K562 (cell line): Measurements from ENCODE around the gene KCNQ4. TPM values are rescaled to one million over a fixed set of nuclear protein-coding genes. Genes with fewer than 3 reads are reported as not detected.

ENCODE experiments used
- ATF1 ChIP-seq, 2 experiments: fragments of 450-650 bp in 1 of 2; IDR thresholded peaks; 2 replicates each; pipeline ENCODE4 v1.6.1; 2016; ENCODE audit warnings: missing compliant biosample characterization in 1 of 2, missing genetic modification characterization in 1 of 2
- BRF1 ChIP-seq: IDR thresholded peaks from 3 replicates; pipeline ENCODE4 v1.6.1; 2011; ENCODE audit warnings: borderline replicate concordance, mild to moderate bottlenecking; ENCODE audit not compliant: insufficient read length; ENCODE audit errors: extremely low read depth
- CAMTA2 ChIP-seq: fragments of 250-450 bp; sonication (Bioruptor Pico); conservative IDR thresholded peaks from 2 replicates; pipeline ENCODE4 v1.5.1; 2022
- CBFA2T2 ChIP-seq: fragments of 450-650 bp; conservative IDR thresholded peaks from 2 replicates; pipeline ENCODE4 v1.6.1; 2017; ENCODE audit warnings: mild to moderate bottlenecking
- GTF2E2 ChIP-seq: fragments of 200-800 bp; sonication (Bioruptor generic); IDR thresholded peaks from 2 replicates; pipeline ENCODE4 v1.6.1; 2016; ENCODE audit warnings: missing genetic modification characterization, missing compliant biosample characterization
- HIVEP1 ChIP-seq: fragments of 250-450 bp; sonication (Bioruptor Pico); IDR thresholded peaks from 2 replicates; pipeline ENCODE4 v1.4.0; 2020; ENCODE audit warnings: mild to moderate bottlenecking
- MCM5 ChIP-seq: fragments of 450-650 bp; IDR thresholded peaks from 2 replicates; pipeline ENCODE4 v1.6.1; 2016; ENCODE audit warnings: low read depth
- MYC ChIP-seq, 2 experiments: fragments of 250-450 bp in 1 of 2; sonication (Bioruptor Pico) in 1 of 2; IDR thresholded peaks; 2 replicates each; pipeline versions ENCODE4 v1.5.1 to v1.6.1; 2012 to 2021; ENCODE audit warnings: low read depth in 2 of 2, borderline replicate concordance in 1 of 2, improper control_type of control experiment in 1 of 2, low read length in 1 of 2, mild to moderate bottlenecking in 1 of 2, moderate library complexity in 1 of 2
- NCOA2 ChIP-seq, 2 experiments: fragments of 450-650 bp; IDR thresholded peaks; 2 replicates each; pipeline ENCODE4 v1.6.1; 2018; ENCODE audit warnings: mild to moderate bottlenecking in 2 of 2, moderate library complexity in 1 of 2; ENCODE audit not compliant: partially characterized antibody in 2 of 2
- NCOR1 ChIP-seq: fragments of 450-650 bp; IDR thresholded peaks from 2 replicates; pipeline ENCODE4 v1.6.1; 2016; ENCODE audit warnings: mild to moderate bottlenecking, moderate library complexity
- NFE2 ChIP-seq: IDR thresholded peaks from 2 replicates; pipeline ENCODE4 v1.6.1; 2014; ENCODE audit warnings: antibody characterized with exemption, low read depth
- POLR2AphosphoS5 ChIP-seq: IDR thresholded peaks from 2 replicates; pipeline ENCODE4 v1.6.1; 2011; ENCODE audit warnings: mild to moderate bottlenecking, low read depth, low read length, moderate library complexity; ENCODE audit not compliant: control insufficient read depth, insufficient read depth
- POLR3A ChIP-seq: IDR thresholded peaks from 2 replicates; pipeline ENCODE4 v1.6.1; 2011; ENCODE audit warnings: borderline replicate concordance, mild to moderate bottlenecking, moderate library complexity; ENCODE audit not compliant: insufficient read length, insufficient read depth; ENCODE audit errors: extremely low read depth
- SMAD1 ChIP-seq: fragments of 150-350 bp; IDR thresholded peaks from 2 replicates; pipeline ENCODE4 v1.6.1; 2014; ENCODE audit warnings: low read length, low read depth; ENCODE audit not compliant: partially characterized antibody
- SMAD4 ChIP-seq: fragments of 250-450 bp; sonication (Bioruptor Pico); conservative IDR thresholded peaks from 2 replicates; pipeline ENCODE4 v1.8.0; 2021; ENCODE audit warnings: inconsistent platforms, mild to moderate bottlenecking, moderate library complexity
- TCFL5 ChIP-seq: fragments of 250-450 bp; sonication (Bioruptor Pico); conservative IDR thresholded peaks from 2 replicates; pipeline ENCODE4 v1.6.1; 2021; ENCODE audit warnings: mild to moderate bottlenecking, moderate library complexity, matching md5 sums
- TEAD2 ChIP-seq: fragments of 450-650 bp; IDR thresholded peaks from 2 replicates; pipeline ENCODE4 v1.6.1; 2016; ENCODE audit warnings: missing genetic modification characterization, control low read depth, missing compliant biosample characterization
- ZNF165 ChIP-seq: fragments of 250-450 bp; sonication (Bioruptor Pico); IDR thresholded peaks from 2 replicates; pipeline ENCODE4 v1.4.0; 2020; ENCODE audit warnings: borderline replicate concordance
- ZNF239 ChIP-seq: fragments of 250-450 bp; sonication (Bioruptor Pico); IDR thresholded peaks from 2 replicates; pipeline ENCODE4 v1.4.0; 2020; ENCODE audit warnings: mild to moderate bottlenecking
- ZNF311 ChIP-seq: fragments of 250-450 bp; sonication (Bioruptor Pico); IDR thresholded peaks from 2 replicates; pipeline ENCODE4 v1.4.0; 2020; ENCODE audit warnings: mild to moderate bottlenecking, moderate library complexity
- polyA plus RNA-seq, 8 experiments: library from polyadenylated mRNA; depleted of rRNA in 4 of 8; stranded (reverse) in 5 of 8; unstranded in 3 of 8; fragments of >200 nt; fragmentation: Nextera tagmentation in 2 of 8; fragmentation: Illumina TruSeq in 1 of 8; extraction: Ambion mirVana in 2 of 8; extraction: Trizol in 1 of 8; gene quantifications; 2 replicates each; pipeline versions ENCODE4 v1.2.1 to v1.2.3, GENCODE V29; 2011 to 2014; ENCODE audit warnings: inconsistent platforms in 1 of 8, missing spikeins in 1 of 8
- total RNA-seq, 7 experiments: library from RNA; depleted of rRNA in 6 of 7; stranded (reverse); fragments of >200 nt in 6 of 7; fragmentation: Illumina TruSeq in 2 of 7; extraction: Trizol in 2 of 7; gene quantifications; 2 replicates each; pipeline versions ENCODE4 v1.2.1 to v1.2.3, GENCODE V29; 2011 to 2021; ENCODE audit warnings: low replicate concordance in 1 of 7
- TF ChIP-seq, protein P1 (sequence below): sonication (generic); formaldehyde crosslinking; IDR thresholded peaks from 2 replicates; pipeline ENCODE4 v1.8.0; 2023; ENCODE audit warnings: mild to moderate bottlenecking, missing genetic modification reagents
- TF ChIP-seq, protein P2 (sequence below), 3 experiments: fragments of 200-800 bp in 1 of 3; sonication (Bioruptor generic) in 1 of 3; sonication (generic) in 1 of 3; formaldehyde crosslinking in 1 of 3; IDR thresholded peaks; 2 replicates each; pipeline versions ENCODE4 v1.6.1 to v1.8.0; 2016 to 2022; ENCODE audit warnings: mild to moderate bottlenecking in 2 of 3, missing compliant biosample characterization in 2 of 3, missing genetic modification characterization in 2 of 3, missing genetic modification reagents in 1 of 3
- TF ChIP-seq, protein P3 (sequence below): fragments of 450-650 bp; IDR thresholded peaks from 2 replicates; pipeline ENCODE4 v1.6.1; 2016; ENCODE audit warnings: low read depth, mild to moderate bottlenecking, moderate library complexity
- TF ChIP-seq, protein P4 (sequence below): sonication (generic); formaldehyde crosslinking; IDR thresholded peaks from 2 replicates; pipeline ENCODE4 v1.5.0; 2020; ENCODE audit warnings: missing genetic modification reagents

The KCNQ4 gene
- total and polyA plus RNA-seq, 9 of the 15 experiments (the other 6 are each of a cell fraction or from before 2014, with no cell fraction given) = 0.07 to 4.1 (median 0.79) TPM

DNA sequence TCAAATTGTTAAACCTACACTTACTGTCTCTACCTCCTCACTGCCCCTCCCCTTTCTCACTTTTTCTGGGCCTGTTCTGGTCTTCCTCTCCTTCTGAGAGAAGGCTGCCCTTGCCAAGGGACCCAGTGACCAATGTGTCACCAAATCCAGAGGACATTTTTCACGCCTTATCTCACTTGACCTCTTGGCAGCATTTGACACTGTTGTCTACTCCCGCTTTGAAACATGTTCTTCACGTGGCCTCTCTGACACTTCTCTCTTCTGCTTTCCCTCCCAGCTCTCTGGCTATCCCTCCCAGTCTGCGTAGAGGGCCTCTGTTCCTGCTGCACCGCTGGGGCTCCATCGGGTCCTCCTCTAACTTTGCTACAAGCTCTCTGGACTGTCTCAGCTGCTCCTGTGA lies 25.3 kb downstream of the KCNQ4 start (continued):
- TF ChIP-seq, protein P1, sequence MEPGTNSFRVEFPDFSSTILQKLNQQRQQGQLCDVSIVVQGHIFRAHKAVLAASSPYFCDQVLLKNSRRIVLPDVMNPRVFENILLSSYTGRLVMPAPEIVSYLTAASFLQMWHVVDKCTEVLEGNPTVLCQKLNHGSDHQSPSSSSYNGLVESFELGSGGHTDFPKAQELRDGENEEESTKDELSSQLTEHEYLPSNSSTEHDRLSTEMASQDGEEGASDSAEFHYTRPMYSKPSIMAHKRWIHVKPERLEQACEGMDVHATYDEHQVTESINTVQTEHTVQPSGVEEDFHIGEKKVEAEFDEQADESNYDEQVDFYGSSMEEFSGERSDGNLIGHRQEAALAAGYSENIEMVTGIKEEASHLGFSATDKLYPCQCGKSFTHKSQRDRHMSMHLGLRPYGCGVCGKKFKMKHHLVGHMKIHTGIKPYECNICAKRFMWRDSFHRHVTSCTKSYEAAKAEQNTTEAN = no peak
- TF ChIP-seq HIVEP1 = no peak
- peak; percentile 51 for TF ChIP-seq MYC (IDR thresholded peaks at IDR 0.05; ENCODE audit: low read depth, low read length)
- TF ChIP-seq MYC (CRISPR knock-in tag; IDR thresholded peaks at IDR 0.05; ENCODE audit: borderline replicate concordance, low read depth) = no peak
- TF ChIP-seq POLR3A = no peak
- peak; percentile 65; the same call in 1 of the 2 replicates for TF ChIP-seq SMAD4 (CRISPR knock-in tag)
- TF ChIP-seq CAMTA2 (CRISPR knock-in tag) = no peak
- no peak for TF ChIP-seq POLR2AphosphoS5
- TF ChIP-seq NCOA2 (IDR thresholded peaks at IDR 0.05; ENCODE audit: partially characterized antibody in 2 of 2) = no peak
- TF ChIP-seq NFE2 = no peak
- TF ChIP-seq BRF1 = no peak
- TF ChIP-seq, protein P2, sequence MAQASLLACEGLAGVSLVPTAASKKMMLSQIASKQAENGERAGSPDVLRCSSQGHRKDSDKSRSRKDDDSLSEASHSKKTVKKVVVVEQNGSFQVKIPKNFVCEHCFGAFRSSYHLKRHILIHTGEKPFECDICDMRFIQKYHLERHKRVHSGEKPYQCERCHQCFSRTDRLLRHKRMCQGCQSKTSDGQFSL (CRISPR knock-in tag; IDR thresholded peaks at IDR 0.05) = no peak
- TF ChIP-seq, protein P2 (tag; IDR thresholded peaks at IDR 0.05) = no peak
- TF ChIP-seq NCOR1 = no peak
- no peak for TF ChIP-seq ZNF165 (CRISPR knock-in tag)
- no peak for TF ChIP-seq TCFL5 (CRISPR knock-in tag)
- TF ChIP-seq, protein P3, sequence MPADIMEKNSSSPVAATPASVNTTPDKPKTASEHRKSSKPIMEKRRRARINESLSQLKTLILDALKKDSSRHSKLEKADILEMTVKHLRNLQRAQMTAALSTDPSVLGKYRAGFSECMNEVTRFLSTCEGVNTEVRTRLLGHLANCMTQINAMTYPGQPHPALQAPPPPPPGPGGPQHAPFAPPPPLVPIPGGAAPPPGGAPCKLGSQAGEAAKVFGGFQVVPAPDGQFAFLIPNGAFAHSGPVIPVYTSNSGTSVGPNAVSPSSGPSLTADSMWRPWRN = no peak
- no peak for TF ChIP-seq GTF2E2 (tag)
- TF ChIP-seq CBFA2T2 = peak; percentile 42; the same call in 1 of the 2 replicates
- no peak for TF ChIP-seq TEAD2 (tag)
- TF ChIP-seq, protein P4, sequence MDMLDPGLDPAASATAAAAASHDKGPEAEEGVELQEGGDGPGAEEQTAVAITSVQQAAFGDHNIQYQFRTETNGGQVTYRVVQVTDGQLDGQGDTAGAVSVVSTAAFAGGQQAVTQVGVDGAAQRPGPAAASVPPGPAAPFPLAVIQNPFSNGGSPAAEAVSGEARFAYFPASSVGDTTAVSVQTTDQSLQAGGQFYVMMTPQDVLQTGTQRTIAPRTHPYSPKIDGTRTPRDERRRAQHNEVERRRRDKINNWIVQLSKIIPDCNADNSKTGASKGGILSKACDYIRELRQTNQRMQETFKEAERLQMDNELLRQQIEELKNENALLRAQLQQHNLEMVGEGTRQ (CRISPR knock-in tag) = peak; percentile 53
- no peak for TF ChIP-seq ATF1 (CRISPR knock-in tag; IDR thresholded peaks at IDR 0.05)
- TF ChIP-seq ATF1 (tag; IDR thresholded peaks at IDR 0.05) = peak; percentile 23; the same call in 1 of the 2 replicates
- TF ChIP-seq MCM5 = no peak
- no peak for TF ChIP-seq ZNF311
- no peak for TF ChIP-seq ZNF239
- no peak for TF ChIP-seq SMAD1
